Central memory CD8-positive, alpha-beta T cell (primary cell): ENCODE measurements around the gene EGLN2.
"Not testable (repeated sequence)": the region's sequence is repeated elsewhere in the genome, so short reads cannot be mapped to it uniquely, and the experiment has no call there.

ENCODE experiments used
- ATAC-seq: fragments of 150-1000 bp; cut with Tn5 transposase; replicated peaks from 2 replicates; pipeline ENCODE4 v1.10.0; 2022; ENCODE audit warnings: mild to moderate bottlenecking, moderate FRiP score, moderate number of reproducible peaks; ENCODE audit not compliant: poor library complexity, severe bottlenecking; ENCODE audit errors: extremely low read depth
- DNase-seq, 2 donors: peaks; one replicate each; pipeline ENCODE4 v3.0.0; 2021; ENCODE audit warnings: low spot score in 2 of 2
- H3K27ac Mint-ChIP-seq: one replicate; pipeline ENCODE4 v1.8.0; 2022; ENCODE audit warnings: low read depth, mild to moderate bottlenecking, moderate library complexity, mixed read lengths
- H3K27me3 Mint-ChIP-seq: one replicate; pipeline ENCODE4 v1.8.0; 2022; ENCODE audit warnings: mixed read lengths
- H3K36me3 Mint-ChIP-seq: one replicate; pipeline ENCODE4 v1.8.0; 2022; ENCODE audit warnings: mild to moderate bottlenecking, moderate library complexity, mixed read lengths; ENCODE audit not compliant: insufficient read depth
- H3K4me1 Mint-ChIP-seq: one replicate; pipeline ENCODE4 v1.8.0; 2022; ENCODE audit warnings: mixed read lengths
- H3K4me3 Mint-ChIP-seq: one replicate; pipeline ENCODE4 v1.8.0; 2022; ENCODE audit warnings: mild to moderate bottlenecking, moderate library complexity, mixed read lengths
- H3K9me3 Mint-ChIP-seq: one replicate; pipeline ENCODE4 v1.8.0; 2022; ENCODE audit warnings: mixed read lengths

EGLN2 gene

GRCh38 chr19:40808021-40808325, 9.0 kb downstream of the EGLN2 start:
- H3K9me3 Mint-ChIP-seq = no peaks in the 10 kb centered on the region
- no peak for ATAC-seq
- DNase-seq = no peak
- no peaks in the 10 kb centered on the region for H3K27me3 Mint-ChIP-seq
- peak overlapping the region; percentile 70 for H3K4me3 Mint-ChIP-seq
- peaks cover 53% of the 10 kb centered on the region for H3K36me3 Mint-ChIP-seq
- H3K27ac Mint-ChIP-seq = peak overlapping the region; percentile 93
- H3K4me1 Mint-ChIP-seq = peaks cover 85% of the 10 kb centered on the region

- Mint-ChIP-seq H3K27me3 (no peaks in the 10 kb centered on the region), H3K36me3 (peaks cover 50% of the 10 kb centered on the region), H3K4me1 (peaks cover 82% of the 10 kb centered on the region), H3K27ac (no peak overlapping the region), H3K4me3 (peak overlapping the region; percentile 70), H3K9me3 (no peaks in the 10 kb centered on the region)
- no peak for DNase-seq
- ATAC-seq = no peak
Observed at GRCh38 chr19:40808497-40808896, 9.5 kb downstream of the EGLN2 start.

- peak overlapping the region; percentile 85 for H3K4me3 Mint-ChIP-seq
- DNase-seq (no peak), ATAC-seq (no peak)
- H3K27me3 Mint-ChIP-seq = no peaks in the 10 kb centered on the region
- H3K9me3 Mint-ChIP-seq = no peaks in the 10 kb centered on the region
- H3K27ac Mint-ChIP-seq = no peak overlapping the region
- peaks cover 44% of the 10 kb centered on the region for H3K36me3 Mint-ChIP-seq
- H3K4me1 Mint-ChIP-seq = peaks cover 78% of the 10 kb centered on the region
Observed at GRCh38 chr19:40809358-40810086, 10.5 kb downstream of the EGLN2 start.

- Mint-ChIP-seq H3K27me3 (no peaks in the 10 kb centered on the region), H3K9me3 (no peaks in the 10 kb centered on the region), H3K4me1 (peaks cover 75% of the 10 kb centered on the region), H3K36me3 (peaks cover 37% of the 10 kb centered on the region), H3K4me3 (peak overlapping the region; percentile 85), H3K27ac (no peak overlapping the region)
- DNase-seq (no peak), ATAC-seq (no peak)
Observed at GRCh38 chr19:40810160-40810559, 11.2 kb downstream of the EGLN2 start.

- peak overlapping the region; percentile 85 for H3K4me3 Mint-ChIP-seq
- not testable (repeated sequence) for H3K27me3 Mint-ChIP-seq, H3K9me3 Mint-ChIP-seq, DNase-seq
- peaks cover 33% of the 10 kb centered on the region for H3K36me3 Mint-ChIP-seq
- peak; percentile 68 for ATAC-seq
- peak overlapping the region; percentile 94 for H3K27ac Mint-ChIP-seq
- peaks cover 69% of the 10 kb centered on the region for H3K4me1 Mint-ChIP-seq
Observed at GRCh38 chr19:40810649-40811408, 11.8 kb downstream of the EGLN2 start.

- Mint-ChIP-seq H3K4me1 (peaks cover 60% of the 10 kb centered on the region), H3K9me3 (no peaks in the 10 kb centered on the region), H3K4me3 (peak overlapping the region; percentile 85), H3K27me3 (no peaks in the 10 kb centered on the region), H3K27ac (peak overlapping the region; percentile 94), H3K36me3 (peaks cover 32% of the 10 kb centered on the region)
- no peak for ATAC-seq
- no peak for DNase-seq
Observed at GRCh38 chr19:40811478-40812341, 12.7 kb downstream of the EGLN2 start.

GRCh38 chr19:40812571-40812970, 13.6 kb downstream of the EGLN2 start:
- Mint-ChIP-seq H3K36me3 (peaks cover 23% of the 10 kb centered on the region), H3K27ac (peak overlapping the region; percentile 65), H3K4me1 (peaks cover 52% of the 10 kb centered on the region), H3K4me3 (peak overlapping the region; percentile 85)
- DNase-seq, ATAC-seq, H3K9me3 Mint-ChIP-seq, H3K27me3 Mint-ChIP-seq: not testable (repeated sequence)

- DNase-seq = no peak
- Mint-ChIP-seq H3K9me3 (no peaks in the 10 kb centered on the region), H3K27ac (peak overlapping the region; percentile 65), H3K4me3 (peak overlapping the region; percentile 85), H3K4me1 (peaks cover 52% of the 10 kb centered on the region), H3K36me3 (peaks cover 19% of the 10 kb centered on the region), H3K27me3 (no peaks in the 10 kb centered on the region)
- ATAC-seq = no peak
Observed at GRCh38 chr19:40813182-40813581, 14.2 kb downstream of the EGLN2 start.

- H3K27me3 Mint-ChIP-seq = no peaks in the 10 kb centered on the region
- H3K36me3 Mint-ChIP-seq = peaks cover 11% of the 10 kb centered on the region
- DNase-seq (no peak), ATAC-seq (no peak)
- no peak overlapping the region for H3K4me3 Mint-ChIP-seq
- H3K9me3 Mint-ChIP-seq = no peaks in the 10 kb centered on the region
- H3K27ac Mint-ChIP-seq = peak overlapping the region; percentile 10
- H3K4me1 Mint-ChIP-seq = peaks cover 62% of the 10 kb centered on the region
Observed at GRCh38 chr19:40815223-40815622, 16.2 kb downstream of the EGLN2 start.

GRCh38 chr19:40818480-40819399, 19.7 kb downstream of the EGLN2 start:
- DNase-seq (peak; percentile 63 to 72), ATAC-seq (peak; percentile 96)
- Mint-ChIP-seq H3K27ac (peak overlapping the region; percentile 91), H3K4me1 (peaks cover 38% of the 10 kb centered on the region), H3K4me3 (peak overlapping the region; percentile 70)
- not testable (repeated sequence) for H3K27me3 Mint-ChIP-seq, H3K36me3 Mint-ChIP-seq, H3K9me3 Mint-ChIP-seq

GRCh38 chr19:40819479-40820234, 20.7 kb downstream of the EGLN2 start:
- H3K4me1 Mint-ChIP-seq = peaks cover 39% of the 10 kb centered on the region
- ATAC-seq, H3K9me3 Mint-ChIP-seq, H3K27me3 Mint-ChIP-seq, H3K4me3 Mint-ChIP-seq, H3K36me3 Mint-ChIP-seq: not testable (repeated sequence)
- DNase-seq = peak; percentile 58 to 62
- H3K27ac Mint-ChIP-seq = peak overlapping the region; percentile 62
